Lower leg skin (tissue), 4 donors: Measurements from ENCODE around the gene PCDHA10. TPM values are rescaled to one million over a fixed set of nuclear protein-coding genes. Genes with fewer than 3 reads are reported as not detected.
"Not testable (repeated sequence)": the region's sequence is repeated elsewhere in the genome, so short reads cannot be mapped to it uniquely, and the experiment has no call there.

ENCODE experiments used
- DNase-seq, 2 donors: peaks; one replicate each; pipeline ENCODE4 v3.0.0-alpha.2; 2019; ENCODE audit warnings: low spot score in 2 of 2
- H3K4me3 ChIP-seq: fragments of 200-600 bp; sonication (generic); 2 replicates; pipeline ENCODE4 v1.5.1; 2017; ENCODE audit warnings: mild to moderate bottlenecking, low read depth; ENCODE audit not compliant: poor library complexity, severe bottlenecking
- CTCF ChIP-seq, 3 donors: fragments of 450-650 bp; IDR thresholded peaks; one replicate each; pipeline ENCODE4 v1.5.1; 2016; ENCODE audit warnings: antibody characterized with exemption in 3 of 3, mild to moderate bottlenecking in 3 of 3, moderate library complexity in 2 of 3
- POLR2A ChIP-seq, 2 donors: fragments of 450-650 bp; IDR thresholded peaks; one replicate each; pipeline ENCODE4 v1.6.1; 2016 to 2017; ENCODE audit warnings: antibody characterized with exemption in 2 of 2, mild to moderate bottlenecking in 1 of 2, moderate library complexity in 1 of 2
- WGBS, 2 donors: methylation state at CpG; one replicate each; pipeline ENCODE4 v1.1.5; 2018; 5-methylcytosine and 5-hydroxymethylcytosine counted together
- intact Hi-C: fragments of 100-400 bp; cut with DNase I; formaldehyde crosslinking; loops from one replicate; pipeline ENCODE4 v1.15.0; 2023; ENCODE audit warnings: low total_unique reads
- total RNA-seq, 4 donors: library from RNA; depleted of rRNA; stranded (reverse); fragments of >200 nt; gene quantifications; one replicate each; pipeline ENCODE4 v1.1.0, GENCODE V29; 2016

The PCDHA10 gene
- total RNA-seq, 4 donors from 2014 or later, result 0.08 to 1.0 (median 0.55) TPM

- no peak for DNase-seq
- 33 to 35% methylated on average over 39 of the region's 39 CpGs for WGBS, 2 donors
- TF ChIP-seq POLR2A (IDR thresholded peaks at IDR 0.05) (no peak), CTCF (IDR thresholded peaks at IDR 0.05) (no peak)
- no peak within 1 kb of the TSS for H3K4me3 ChIP-seq
- intact Hi-C loops, result no loop called here
Measured at GRCh38 chr5:140821375-140822280, 34.1 kb upstream of the PCDHA10 start, which contains the start of gene PCDHA5. Gene PCDHA5, plus strand, starts transcription at chr5:140821613.

- TF ChIP-seq POLR2A (IDR thresholded peaks at IDR 0.05), result no peak
- TF ChIP-seq CTCF (IDR thresholded peaks at IDR 0.05), result no peak
Measured at GRCh38 chr5:140822281-140822629, 33.4 kb upstream of the PCDHA10 start.

GRCh38 chr5:140822969-140823368 lies 32.7 kb upstream of the PCDHA10 start:
- WGBS, 2 donors, result 62 to 63% methylated on average over 38 to 47 of the region's 48 CpGs
- H3K4me3 ChIP-seq, DNase-seq, intact Hi-C loops: not testable (repeated sequence)

More at GRCh38 chr5:140822281-140822629, 33.4 kb upstream of the PCDHA10 start:
- no peak for DNase-seq
- WGBS, 2 donors, result 25 to 26% methylated on average over 6 of the region's 6 CpGs
- intact Hi-C loops, result no loop called here
- no peak overlapping the region for H3K4me3 ChIP-seq

DNA sequence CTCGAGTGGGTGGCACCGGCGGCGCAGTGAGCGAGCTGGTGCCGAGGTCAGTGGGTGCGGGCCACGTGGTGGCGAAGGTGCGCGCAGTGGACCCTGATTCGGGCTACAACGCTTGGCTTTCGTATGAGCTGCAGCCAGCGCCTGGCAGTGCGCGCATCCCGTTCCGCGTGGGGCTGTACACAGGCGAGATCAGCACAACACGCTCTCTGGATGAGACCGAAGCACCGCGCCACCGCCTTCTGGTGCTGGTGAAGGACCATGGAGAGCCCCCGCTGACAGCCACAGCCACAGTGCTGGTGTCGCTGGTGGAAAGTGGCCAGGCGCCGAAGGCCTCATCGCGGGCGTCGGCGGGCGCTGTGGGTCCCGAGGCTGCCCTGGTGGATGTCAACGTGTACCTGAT lies 32.2 kb upstream of the PCDHA10 start:
- intact Hi-C loops, result no loop called here
- DNase-seq, result no peak
- no peak overlapping the region for H3K4me3 ChIP-seq
- TF ChIP-seq CTCF (IDR thresholded peaks at IDR 0.05), result no peak
- WGBS, 2 donors, result 64 to 68% methylated on average over 5 to 32 of the region's 38 CpGs

- no peak within 1 kb of the TSS for H3K4me3 ChIP-seq
- no peak for TF ChIP-seq CTCF (IDR thresholded peaks at IDR 0.05)
- TF ChIP-seq POLR2A (IDR thresholded peaks at IDR 0.05), result no peak
- no peak for DNase-seq
- WGBS, 2 donors, result 20 to 22% methylated on average over 27 of the region's 27 CpGs
- intact Hi-C loops, result no loop called here
Measured at GRCh38 chr5:140827704-140828361, 27.9 kb upstream of the PCDHA10 start, which contains the start of gene PCDHA6. Gene PCDHA6, plus strand, starts transcription at chr5:140827960. Its CDS starts 132 bp downstream, at chr5:140828092.

DNA sequence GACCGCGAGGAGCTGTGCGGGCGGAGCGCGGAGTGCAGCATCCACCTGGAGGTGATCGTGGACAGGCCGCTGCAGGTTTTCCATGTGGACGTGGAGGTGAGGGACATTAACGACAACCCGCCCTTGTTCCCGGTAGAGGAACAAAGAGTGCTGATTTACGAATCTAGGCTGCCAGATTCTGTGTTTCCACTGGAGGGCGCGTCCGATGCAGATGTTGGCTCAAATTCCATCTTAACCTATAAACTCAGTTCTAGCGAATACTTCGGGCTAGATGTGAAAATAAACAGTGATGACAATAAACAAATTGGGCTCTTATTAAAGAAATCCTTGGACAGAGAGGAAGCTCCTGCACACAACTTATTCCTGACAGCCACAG lies 27.3 kb upstream of the PCDHA10 start:
- no peak overlapping the region for H3K4me3 ChIP-seq

DNA sequence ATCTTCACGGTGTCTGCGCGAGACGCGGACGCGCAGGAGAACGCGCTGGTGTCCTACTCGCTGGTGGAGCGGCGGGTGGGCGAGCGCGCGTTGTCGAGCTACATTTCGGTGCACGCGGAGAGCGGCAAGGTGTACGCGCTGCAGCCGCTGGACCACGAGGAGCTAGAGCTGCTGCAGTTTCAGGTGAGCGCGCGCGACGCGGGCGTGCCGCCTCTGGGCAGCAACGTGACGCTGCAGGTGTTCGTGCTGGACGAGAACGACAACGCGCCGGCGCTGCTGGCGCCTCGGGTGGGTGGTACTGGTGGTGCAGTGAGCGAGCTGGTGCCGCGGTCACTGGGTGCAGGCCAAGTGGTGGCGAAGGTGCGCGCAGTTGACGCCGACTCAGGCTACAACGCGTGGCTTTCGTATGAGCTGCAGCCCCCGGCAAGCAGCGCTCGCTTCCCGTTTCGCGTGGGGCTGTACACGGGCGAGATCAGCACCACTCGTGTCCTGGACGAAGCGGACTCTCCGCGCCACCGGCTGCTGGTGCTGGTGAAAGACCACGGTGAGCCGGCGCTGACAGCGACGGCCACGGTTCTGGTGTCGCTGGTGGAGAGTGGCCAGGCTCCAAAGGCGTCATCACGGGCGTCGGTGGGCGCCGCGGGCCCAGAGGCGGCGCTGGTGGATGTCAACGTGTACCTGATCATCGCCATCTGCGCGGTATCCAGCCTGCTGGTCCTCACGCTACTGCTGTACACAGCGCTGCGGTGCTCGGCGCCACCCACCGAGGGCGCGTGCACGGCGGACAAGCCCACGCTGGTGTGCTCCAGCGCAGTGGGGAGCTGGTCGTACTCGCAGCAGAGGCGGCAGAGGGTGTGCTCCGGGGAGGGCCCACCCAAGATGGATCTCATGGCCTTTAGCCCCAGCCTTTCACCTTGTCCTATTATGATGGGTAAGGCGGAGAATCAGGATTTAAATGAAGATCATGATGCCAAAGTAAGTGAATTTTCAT lies 25.9 kb upstream of the PCDHA10 start:
- DNase-seq, H3K4me3 ChIP-seq, intact Hi-C loops: not testable (repeated sequence)
- WGBS, 2 donors, result 49 to 53% methylated on average over 55 to 77 of the region's 106 CpGs

More for the DNA sequence above, 27.3 kb upstream of the PCDHA10 start:
- 27 to 29% methylated on average over 18 of the region's 18 CpGs for WGBS, 2 donors
- TF ChIP-seq CTCF (IDR thresholded peaks at IDR 0.05) (no peak), POLR2A (IDR thresholded peaks at IDR 0.05) (no peak)
- no peak for DNase-seq
- intact Hi-C loops, result no loop called here
